Renal cortical epithelial cell (primary cell): Measurements from ENCODE around the gene LLGL2. TPM values are rescaled to one million over a fixed set of nuclear protein-coding genes. Genes with fewer than 3 reads are reported as not detected.
A peak's percentile ranks its signal among the peaks of the same experiment; 100 is the strongest.
"Not testable (repeated sequence)": the region's sequence is repeated elsewhere in the genome, so short reads cannot be mapped to it uniquely, and the experiment has no call there.

Source experiments
- DNase-seq: peaks from one replicate; pipeline ENCODE4 v3.0.0-alpha.2; 2011; ENCODE audit warnings: low read depth
- total RNA-seq: library from RNA; depleted of rRNA; stranded (reverse); fragments of >200 nt; gene quantifications from 2 replicates; pipeline ENCODE4 v1.2.3, GENCODE V29; 2014

Gene LLGL2
- total RNA-seq, 1 donor from 2014 or later = 52.5 TPM

DNA sequence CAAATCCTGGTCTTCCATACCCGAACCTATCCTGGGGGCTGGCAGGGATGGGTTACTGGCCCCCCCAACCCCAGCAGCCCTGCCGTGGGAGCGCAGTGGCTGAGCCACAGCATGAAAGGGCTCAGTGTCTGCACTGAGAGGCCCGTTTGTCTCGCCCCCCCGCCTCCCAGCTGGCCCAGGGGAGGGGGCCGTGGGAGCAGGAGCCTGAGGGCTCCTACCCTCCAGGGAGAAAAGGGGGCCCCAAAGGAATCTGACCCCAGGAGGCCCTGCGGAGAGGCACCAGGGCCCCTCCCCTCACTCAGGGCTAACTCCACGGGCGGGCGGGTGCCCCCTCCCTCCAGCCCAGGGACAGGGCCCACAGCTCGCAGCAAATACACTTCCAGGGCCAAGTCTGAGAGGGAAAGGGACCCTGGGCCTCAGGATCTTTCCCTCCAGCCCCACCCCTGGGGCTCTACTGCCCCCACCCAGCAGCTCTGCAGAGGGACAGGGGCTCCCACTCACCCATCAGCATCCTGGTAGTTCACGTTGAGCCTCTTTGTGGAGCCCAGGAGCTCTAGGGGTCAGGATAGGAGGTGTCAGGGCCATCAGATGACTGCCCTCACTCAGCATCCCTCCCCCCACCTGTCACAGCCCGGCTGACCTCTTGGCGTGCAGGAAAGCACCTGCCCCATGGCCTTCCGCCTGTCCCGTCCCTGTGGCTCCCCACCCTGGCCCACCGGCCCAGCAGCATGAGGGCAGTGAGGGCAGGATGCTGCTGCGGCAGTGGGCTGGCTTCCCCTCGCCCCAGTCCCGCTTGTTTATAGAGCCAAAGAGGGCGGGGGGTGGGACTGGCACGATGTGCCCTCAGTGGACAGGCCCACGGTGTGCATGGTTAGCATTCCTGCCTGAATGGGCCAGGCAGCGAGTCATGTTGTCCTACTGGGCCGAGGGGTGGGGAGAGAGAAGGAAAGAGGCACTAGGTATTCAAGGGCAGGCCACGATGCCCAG is 17.5 kb upstream of the LLGL2 start:
- no peak for DNase-seq

DNA sequence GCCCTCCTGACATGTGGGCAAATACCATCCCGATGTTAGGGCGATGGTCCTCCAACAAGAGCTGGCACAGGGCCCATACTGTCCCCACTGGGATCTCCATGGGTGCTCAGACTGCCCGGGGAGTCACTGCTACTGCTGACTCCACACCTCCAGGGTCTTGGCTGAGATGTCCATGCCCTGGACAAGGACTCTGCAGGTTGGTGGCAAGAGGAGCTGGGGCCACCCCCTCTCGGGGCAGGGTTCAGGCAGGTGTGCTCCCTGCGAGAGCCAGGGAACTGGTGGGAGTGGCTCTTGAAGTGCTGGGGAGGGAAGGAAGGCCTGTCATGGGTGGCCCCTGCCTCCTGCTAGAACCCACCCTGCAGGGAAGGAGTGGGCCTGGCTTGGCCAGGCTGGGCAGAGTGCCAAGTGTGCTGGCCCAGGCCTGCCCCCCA is 16.6 kb upstream of the LLGL2 start:
- no peak for DNase-seq

DNA sequence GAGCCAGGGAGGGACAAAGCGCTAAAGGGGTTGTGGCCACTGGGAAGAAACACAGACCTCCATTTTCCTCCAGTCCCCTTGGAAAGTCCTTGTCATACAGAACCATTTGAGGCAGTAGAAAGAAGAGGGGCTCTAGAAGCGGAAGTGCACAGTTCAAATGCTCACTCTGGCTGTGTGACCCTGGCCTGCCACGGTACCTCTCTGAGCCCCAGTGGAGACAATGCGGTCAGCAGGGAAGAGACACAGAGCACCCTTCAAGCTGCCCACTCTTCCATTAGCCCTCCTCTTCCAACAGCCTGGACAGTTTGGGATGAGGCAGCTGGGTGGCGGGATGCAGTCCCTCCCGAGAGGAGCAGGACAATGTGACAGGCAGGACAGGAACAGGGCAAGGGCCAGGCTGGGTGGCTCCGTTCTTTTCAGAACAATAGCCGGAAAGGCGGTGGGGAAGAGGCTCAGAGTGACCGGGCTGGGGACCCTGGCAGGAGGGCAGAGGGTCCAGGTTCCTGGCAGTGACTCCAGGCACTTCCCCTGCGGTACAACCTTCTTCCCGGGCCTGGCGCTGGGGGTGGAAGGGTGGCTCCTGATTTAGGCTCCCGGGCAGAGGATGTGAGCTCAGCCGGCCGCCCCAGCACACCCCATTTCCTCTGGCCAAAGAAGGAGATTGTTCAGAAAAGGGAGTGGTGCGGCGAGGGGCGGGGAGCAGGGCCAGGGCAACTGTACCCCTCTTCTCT is 15.8 kb upstream of the LLGL2 start:
- no peak for DNase-seq

DNA sequence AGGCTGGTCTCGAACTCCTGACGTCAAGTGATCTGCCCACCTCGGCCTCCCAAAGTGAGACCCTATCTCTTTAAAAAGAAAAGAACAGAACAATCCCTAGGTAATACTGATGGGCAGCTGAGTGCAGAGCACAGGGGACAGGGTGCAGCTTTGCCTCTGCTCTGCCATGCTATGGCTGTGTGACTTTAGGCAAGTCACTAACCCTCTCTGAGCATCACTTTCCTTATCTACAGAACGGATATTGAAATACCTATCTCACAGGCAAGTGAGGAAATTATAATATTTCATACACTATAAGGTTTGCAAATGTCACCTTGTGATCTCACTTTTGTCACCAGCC is 14.3 kb upstream of the LLGL2 start:
- DNase-seq = no peak

DNA sequence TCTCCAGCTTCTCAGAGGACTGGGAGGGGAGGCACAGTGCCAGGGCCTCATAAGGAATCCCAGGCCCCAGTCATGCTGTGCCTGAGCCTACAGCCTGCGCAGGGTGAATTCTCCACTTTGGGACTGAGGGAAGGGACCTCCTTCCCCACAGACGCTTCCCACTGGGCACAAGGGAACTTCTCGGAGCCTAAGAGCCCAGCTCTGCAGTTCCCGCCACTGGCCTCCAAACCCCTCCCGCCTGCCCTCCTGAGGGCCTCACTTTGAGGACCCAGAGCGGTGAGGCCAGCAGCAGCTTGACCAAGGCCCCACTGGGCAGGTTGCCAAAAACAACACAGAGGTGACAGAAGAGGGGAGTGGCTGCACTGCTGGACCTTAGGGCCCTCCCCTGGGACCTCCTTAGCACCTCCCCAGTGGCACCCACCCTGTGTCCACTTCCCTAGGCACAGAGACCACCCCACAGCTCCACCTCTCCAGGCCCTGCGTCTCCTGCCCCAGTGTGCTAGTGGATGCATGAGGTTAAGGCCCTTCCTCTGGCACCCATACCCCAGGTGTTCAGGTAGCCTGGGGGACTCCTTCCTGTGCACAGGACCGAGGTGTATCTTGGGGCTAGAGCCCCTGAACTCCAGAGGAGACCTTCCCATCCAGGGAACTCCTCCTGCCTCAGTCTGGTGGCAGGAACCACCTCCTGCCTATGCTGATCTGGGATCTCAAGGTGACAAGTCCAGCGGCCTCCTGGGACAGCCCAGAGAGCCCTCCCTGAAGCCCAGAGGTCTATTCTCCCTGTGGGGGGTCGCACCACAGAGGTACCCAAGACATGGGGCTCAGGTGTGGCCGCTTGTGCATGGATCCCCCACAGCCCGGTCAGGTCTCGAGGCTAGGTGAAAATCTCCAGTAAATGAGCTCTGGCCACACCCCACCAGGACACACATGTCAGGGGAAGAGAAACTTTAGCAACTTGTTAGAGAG is 13.6 kb upstream of the LLGL2 start:
- peak; percentile 29 for DNase-seq

DNA sequence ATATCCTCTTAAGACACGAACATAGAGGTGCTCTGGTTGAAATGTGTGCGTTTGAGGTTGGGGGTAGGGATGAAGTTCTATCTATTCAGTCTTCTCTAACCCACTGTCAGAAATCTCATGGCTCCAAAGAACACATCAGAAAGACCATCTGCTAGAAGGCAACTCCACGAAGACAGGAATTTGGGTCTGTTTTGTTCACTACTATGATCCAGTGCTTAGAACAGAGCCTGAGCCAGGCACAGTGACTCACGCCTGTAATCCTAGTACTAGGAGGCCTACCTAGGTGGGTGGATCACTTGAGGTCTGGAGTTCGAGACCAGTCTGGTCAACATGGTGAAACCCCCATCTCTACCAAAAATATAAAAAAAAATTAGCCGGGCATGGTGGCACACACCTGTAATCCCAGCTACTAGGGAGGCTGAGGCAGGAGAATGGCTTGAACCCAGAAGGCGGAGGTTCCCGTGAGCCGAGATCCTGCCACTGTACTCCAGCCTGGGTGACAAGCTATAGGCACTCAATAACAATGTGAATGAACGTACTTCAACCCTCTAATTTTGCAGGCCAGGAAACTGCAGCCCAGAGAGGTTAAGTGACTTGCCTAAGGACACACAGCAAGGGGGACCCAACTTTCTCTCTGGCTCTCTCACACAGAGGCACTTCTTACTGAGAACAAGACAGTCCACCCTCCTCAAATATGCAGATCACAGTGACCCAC is 12.4 kb upstream of the LLGL2 start:
- DNase-seq = no peak

DNA sequence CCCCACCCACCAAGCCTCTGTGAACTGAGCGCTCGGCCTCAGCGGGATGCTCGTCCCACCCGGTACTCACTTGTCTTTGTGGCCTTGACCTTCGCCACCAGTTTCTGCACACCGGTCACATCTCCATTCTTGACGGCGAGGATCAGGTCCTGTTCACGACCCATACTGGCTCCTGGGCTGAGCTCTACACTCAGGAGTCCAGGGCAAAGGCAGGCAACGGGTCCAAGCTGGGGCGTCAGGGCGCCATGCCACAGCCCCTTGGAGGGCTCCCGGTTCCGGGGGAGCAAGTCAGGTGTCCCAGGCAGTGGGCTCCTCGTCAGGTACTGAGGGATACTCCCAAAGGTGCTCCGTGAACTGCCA is 11.9 kb upstream of the LLGL2 start:
- DNase-seq = no peak

DNA sequence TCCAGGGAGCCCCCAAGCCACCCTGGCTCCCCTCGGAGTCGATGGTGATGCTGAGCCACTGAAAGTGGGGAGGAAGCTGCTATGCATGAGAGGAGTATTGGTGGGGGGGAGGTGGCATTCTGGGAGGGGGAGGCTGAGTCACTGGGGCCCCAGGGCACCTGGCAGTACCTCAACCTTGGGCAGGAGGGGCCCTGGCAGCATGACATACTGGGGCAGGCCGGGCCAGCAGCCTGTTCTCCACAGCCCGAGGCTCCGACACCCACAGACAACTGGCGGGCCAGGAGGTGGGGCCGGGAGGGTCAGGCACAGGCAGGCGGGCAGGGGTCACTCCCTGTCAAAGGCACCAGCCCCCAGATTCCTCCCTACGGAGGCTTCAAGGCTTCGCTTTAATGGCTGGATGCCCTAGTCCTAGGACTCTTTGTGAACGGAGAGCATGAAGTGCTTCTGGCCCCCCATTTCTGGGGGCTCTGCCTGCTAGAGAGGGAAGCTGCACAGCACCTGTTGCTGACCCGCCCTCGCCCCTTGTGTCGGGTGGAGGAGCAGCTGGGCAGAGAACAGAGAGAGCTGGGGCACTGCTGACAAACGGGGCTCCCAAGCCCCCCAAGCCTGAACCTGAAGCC is 11.1 kb upstream of the LLGL2 start:
- DNase-seq = peak; percentile 64

DNA sequence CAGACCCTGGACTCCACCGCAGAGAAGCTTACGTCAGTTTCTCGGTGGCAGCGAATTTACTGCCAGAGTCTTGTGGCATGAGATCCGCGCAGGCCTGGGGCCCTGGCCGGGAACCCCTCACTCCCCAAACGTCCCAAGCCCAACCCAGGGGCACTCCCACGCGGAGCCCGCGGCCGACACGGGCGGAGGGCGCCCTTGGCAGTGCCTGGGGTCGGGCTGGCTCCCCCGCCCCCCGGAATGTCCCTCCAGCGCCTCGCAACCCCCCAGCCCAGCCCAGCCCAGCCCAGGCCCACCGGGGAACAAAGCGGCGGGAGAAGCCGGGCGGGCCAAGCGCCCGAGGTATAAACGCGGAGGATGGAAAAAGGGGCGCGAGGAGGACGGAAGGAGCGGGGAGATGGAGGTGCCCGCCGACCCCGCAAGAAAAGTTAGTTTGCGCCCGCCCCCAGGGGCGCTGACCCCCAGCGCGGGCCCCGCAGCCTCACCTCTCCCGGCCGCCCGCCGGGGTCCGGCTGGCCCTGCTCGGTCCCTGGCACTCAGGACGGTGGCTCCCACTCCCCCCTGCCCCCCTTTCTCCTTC is 10.5 kb upstream of the LLGL2 start:
- no peak for DNase-seq

DNA sequence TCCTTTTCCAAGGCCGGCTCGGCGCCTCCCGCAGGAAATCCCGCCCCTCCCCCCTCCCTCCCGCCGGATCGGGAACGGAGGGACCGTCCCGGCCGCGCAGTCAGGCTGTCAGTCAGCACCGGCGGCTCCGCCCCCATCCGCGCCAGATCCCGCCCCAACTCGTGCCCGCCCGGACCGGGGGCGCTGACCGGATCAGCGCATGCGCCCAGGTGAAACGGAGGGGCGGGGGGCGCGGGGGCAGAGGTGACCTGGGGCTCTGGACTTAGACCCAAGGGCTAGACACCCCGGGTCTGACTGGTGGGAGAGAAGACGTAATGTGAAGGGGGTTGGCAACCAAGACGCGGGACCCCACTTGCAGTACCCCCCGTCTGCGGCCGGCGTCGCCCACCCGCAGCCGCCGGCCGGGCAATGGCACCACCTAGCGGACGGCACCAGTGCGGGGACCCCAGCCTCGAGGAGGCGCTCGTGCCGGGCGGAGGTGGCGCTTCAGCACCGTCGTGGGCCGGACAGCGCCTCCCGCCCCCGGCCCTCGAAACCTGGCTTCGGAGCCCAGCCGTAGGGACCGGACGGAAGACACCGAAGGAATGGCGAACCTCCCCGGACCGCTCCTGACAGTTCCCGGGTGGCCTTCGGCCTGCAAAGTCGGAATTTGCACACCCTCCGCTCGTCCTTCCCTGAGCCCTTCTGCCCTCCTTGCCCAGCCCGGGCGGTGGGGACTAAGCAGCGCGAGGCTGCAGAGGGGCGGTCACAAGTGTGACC is 9.8 kb upstream of the LLGL2 start, which contains the start of gene CASKIN2:
Gene CASKIN2 (minus strand): TSS at position 42 of the 759 bp plus-strand sequence. CDS start 1,733 bp downstream, outside the sequence.
- peak; percentile 62 for DNase-seq

DNA sequence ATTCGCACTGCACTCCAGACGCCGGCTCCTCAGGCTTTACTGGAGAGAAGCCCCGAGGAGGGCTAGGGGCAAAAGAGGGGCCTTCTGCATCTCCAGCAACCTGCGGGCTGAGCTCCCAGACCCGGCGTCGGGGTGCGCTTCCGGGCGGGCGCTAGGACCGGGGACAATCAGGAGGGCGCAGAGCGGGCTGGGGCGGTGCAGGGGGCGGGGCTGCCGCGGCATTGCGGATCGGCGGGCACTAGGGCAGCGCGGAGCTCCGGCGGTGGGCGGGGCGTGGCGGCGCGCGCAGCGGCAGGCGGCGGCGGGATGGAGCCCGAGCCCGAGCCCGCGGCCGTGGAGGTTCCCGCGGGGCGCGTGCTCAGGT is 9.3 kb upstream of the LLGL2 start, which contains the start of gene TSEN54:
Gene TSEN54 (plus strand): TSS at position 274 of the 364 bp plus-strand sequence. CDS start 33 bp downstream, at position 307.
- peak; percentile 58 for DNase-seq

DNA sequence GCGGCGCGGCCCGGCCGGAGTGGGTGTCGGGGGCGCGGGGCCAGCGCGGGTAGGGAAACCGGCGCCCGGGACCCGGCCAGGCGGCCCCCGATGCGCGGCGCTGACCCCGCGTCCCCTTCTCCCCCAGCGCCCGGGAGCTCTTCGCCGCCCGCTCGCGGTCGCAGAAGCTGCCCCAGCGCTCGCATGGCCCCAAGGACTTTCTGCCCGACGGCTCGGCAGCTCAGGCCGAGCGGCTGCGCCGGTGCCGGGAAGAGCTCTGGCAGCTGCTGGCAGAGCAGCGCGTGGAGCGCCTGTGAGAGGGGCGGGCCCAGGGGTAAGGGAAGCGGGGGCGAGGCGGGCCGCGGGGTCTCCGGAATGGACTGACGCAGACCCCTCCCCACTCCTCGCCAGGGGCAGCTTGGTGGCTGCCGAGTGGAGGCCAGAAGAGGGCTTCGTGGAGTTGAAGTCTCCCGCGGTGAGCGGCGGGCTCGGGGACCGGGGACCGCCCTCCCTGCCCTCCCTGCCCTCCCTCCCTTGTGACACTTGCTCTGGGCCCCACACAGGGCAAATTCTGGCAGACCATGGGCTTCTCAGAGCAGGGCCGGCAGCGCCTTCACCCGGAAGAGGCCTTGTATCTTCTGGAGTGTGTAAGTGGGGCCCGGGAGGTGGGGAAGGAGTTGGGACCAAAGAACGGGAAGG is 8.7 kb upstream of the LLGL2 start:
- no peak for DNase-seq

DNA sequence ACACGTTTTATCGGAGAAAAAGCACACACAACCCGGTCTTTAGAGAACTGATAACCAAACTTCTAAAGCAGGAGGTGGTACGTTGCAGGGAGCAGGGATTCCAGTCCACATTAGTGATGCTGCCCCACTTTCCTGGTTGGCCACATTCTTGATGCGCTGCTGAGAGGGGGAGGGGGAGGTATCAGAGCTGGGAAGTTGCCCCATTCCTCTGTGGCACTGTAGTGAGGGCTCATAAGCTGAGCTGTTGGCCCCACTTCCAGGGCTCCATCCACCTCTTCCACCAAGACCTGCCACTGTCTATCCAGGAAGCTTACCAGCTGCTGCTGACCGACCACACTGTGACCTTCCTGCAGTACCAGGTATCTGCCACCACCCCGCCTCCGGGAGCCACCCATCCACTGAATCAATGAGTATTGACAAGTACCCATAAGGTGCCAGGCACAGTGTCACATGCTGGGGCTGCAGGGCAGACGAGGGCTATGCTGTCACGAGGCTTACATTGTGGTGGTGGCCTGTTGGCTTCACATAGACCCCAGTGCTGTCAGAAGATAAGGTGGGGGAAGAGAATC is 8.1 kb upstream of the LLGL2 start:
- DNase-seq = no peak

DNA sequence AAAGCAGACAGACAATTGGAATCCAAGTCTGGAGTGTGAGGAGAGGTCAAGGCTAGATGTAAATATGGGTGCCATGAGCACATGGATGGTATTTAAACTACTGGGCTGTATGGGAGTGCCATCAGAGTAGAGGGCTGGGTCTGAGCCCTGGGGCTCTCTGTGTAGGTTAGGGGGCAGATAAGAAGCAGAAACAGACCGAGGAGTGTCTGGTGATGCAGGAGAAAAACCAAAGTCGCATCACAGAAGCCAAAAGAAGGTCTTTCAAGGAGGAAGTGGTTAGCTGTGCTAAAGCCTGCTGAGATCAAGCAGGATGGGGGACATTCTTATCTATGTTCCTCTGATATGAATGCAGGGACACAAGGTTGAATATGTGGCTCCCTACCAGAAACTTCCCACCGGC is 7.3 kb upstream of the LLGL2 start:
- DNase-seq = no peak

DNA sequence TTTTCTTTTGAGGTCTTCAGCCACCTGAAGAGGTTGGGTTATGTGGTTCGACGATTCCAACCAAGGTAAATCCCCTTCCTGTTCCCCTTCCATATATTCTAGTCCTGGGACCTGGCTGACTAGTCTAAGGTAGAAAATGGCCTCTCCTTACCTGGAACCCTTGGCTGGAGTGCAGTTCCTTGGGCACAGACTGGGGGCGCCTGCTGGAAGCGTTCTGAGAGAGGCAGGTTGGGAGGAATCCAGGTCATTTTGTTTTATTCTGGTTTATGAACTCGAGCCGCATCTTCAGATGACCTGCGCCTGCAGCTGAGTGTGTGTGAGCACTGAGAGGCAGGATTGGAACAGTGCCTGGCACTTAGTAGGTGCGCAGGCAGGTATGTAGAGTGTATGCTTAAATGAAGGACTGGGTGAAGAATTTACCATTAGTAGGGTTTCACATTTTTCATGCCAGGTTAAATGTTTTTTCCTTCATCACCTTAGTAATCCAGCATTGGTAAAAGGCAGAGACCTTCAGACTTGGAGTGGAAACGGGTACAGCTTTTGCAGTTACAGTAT is 6.4 kb upstream of the LLGL2 start:
- DNase-seq = no peak

DNA sequence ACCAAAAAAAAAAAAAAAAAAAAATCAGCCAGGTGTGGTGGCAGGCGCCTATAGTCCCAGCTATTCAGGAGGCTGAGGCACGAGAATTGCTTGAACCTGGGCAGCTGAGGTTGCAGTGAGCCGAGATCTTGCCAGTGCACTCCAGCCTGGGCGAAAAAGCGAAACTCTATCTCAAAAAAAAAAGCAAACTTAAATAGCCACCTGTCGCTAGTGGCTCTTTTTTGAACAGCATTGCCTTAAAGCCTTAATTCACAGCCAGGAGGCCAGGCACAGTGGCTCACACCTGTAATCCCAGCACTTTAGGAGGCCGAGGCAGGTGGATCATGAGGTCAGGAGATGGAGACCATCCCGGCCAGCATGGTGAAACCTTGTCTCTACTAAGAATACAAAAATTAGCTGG is 5.1 kb upstream of the LLGL2 start:
- DNase-seq = not testable (repeated sequence)

DNA sequence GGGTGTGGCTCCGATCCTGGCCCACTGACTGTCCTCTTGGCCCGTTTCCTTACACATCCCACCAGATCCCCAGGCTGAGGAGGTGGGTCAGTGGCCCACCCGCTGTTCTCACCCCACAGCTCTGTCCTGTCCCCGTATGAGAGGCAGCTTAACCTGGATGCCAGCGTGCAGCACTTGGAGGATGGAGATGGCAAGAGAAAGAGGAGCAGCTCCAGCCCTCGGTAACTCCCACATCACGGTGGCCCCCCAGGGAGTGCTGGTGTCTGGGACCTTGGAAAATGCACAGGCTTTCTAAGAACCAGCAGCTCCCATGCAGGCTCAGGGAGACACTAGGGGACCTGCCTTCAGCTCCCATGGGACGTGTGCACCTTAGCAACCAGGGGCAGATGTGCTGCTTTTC is 4.2 kb upstream of the LLGL2 start:
- DNase-seq = no peak
